Middle frontal gyrus (tissue), 1 donor: Measurements from ENCODE around the gene TYW1B.
A peak's percentile ranks its signal among the peaks of the same experiment; 100 is the strongest.
"Not testable (repeated sequence)": the region's sequence is repeated elsewhere in the genome, so short reads cannot be mapped to it uniquely, and the experiment has no call there.

ENCODE experiments used
- DNase-seq: peaks from one replicate; pipeline ENCODE4 v3.0.0-alpha.2; 2015; ENCODE audit warnings: low spot score; ENCODE audit errors: extremely low spot score

Gene TYW1B, protein sequence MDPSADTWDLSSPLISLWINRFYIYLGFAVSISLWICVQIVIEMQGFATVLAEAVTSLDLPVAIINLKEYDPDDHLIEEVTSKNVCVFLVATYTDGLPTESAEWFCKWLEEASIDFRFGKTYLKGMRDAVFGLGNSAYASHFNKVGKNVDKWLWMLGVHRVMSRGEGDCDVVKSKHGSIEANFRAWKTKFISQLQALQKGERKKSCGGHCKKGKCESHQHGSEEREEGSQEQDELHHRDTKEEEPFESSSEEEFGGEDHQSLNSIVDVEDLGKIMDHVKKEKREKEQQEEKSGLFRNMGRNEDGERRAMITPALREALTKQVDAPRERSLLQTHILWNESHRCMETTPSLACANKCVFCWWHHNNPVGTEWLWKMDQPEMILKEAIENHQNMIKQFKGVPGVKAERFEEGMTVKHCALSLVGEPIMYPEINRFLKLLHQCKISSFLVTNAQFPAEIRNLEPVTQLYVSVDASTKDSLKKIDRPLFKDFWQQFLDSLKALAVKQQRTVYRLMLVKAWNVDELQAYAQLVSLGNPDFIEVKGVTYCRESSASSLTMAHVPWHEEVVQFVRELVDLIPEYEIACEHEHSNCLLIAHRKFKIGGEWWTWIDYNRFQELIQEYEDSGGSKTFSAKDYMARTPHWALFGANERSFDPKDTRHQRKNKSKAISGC

DNA sequence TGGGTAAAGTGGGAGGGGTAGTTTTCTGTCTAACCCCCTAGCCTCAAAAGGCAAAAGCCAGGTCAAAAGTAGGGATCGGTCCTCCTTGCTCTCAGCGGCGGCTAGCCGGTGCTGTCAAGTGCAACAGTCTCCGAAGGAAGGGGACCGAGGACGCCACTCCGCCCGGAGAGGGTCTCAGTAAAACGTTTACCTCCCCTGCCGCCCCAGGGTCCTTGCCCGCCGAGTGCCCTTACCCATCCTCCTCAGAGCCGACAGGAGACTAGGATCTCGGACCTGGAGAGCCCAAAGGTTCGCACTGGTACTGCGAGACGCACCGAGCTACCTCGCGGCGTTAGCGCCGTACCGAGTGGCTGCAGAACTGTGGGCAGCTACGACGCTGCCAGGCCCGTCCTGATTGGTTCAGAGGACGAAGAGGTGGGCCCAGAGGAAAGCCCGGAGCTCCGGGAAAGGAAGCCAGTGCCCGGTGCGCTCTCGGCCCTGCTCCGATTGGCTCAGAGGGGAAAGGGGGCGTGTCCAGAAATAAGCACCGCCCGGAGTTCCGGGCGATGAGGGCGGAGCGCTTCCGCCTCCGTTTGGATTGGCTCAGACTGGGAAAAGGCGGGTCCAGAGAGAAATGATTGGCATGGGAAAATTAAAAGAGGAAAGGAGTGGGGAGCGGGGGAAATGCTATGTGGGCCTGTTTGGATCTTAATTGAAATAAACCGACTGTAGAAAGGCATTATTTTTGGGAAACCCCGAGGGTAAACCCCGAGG is at the start of gene TYW1B:
TSS of gene TYW1B (minus strand) at position 362 of the 753 bp plus-strand sequence. CDS start at position 237, 125 bp downstream.
- DNase-seq = peak; percentile 95

DNA sequence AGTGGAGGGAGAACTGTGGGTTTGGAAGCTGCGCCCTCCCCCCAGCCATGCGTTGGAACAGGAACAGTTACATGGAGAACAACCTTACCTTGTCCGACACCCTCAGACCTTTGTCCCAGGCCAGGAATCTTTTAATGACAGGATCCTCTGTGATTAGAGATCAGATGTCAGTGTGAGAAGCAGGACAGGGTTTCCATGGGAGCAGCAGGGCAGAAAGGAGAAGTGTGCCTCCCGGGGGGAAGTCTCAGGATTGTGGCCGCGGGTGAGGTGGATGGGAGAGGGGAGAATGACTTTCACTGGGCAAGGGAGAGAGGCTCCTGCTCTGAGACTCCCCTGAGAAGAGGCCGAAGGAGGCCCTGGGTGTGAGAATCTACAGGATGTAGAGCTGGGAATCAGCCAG is 39.6 kb upstream of the TYW1B start:
- DNase-seq = not testable (repeated sequence)

- not testable (repeated sequence) for DNase-seq
These were observed 30.9 kb upstream of the TYW1B start for GRCh38 chr7:72858846-72859400.

DNA sequence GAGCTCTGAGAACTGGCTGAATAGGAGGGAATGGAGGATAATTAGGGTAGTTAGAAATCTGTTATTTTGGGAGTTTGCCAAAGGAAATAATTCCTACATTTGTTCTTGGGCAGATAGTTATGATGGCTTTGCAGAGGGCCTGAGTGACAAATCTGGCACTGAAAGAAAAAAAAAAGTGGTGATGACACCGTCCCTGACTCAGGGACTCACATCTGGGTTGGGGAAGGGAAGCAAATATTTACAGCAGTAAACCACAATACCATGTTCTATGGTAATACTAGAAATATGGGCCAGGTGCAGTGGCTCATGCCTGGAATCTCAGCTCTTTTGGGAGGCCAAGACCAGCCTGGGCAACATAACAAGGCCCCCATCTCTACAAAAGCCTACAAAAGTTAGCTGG is 29.9 kb upstream of the TYW1B start:
- not testable (repeated sequence) for DNase-seq

DNA sequence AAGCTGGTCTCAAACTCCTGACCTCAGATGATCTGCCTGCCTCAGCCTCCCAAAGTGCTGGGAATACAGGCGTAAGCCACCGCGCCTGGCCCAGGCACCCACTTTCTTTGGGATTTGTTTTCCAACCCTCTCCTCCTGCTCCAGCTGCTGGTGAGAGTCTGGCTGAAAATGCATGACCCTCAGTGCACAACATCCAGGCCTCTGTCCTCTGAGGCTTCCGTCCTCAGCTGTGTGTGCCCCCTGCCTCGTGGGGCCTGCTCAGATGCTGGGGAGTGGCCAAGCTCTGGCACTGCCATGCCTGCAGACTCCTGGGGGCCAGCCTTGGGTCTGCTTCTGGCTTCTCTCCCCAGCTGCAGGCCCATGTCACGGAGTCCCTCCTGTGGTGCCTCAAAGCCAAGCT is 27.3 kb upstream of the TYW1B start:
- DNase-seq = not testable (repeated sequence)

DNA sequence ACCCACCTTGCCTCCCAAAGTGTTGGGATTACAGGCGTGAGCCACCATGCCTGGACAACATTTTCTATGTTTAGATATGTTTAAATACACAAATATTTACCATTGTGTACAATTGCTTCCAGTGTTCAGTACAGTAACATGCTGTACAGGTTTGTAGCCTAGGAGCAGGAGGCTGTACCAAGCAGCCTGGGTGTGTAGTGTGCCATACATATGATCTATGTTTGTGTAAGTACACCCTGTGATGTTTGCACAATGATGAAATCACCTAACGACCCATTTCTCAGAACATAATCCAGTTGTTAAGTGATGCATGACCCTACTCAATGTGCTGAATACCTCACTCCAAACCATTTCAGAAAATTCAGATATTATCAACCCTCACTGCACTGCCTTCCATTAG is 24.9 kb upstream of the TYW1B start:
- not testable (repeated sequence) for DNase-seq

- DNase-seq = not testable (repeated sequence)
These were observed 22.7 kb upstream of the TYW1B start for GRCh38 chr7:72850746-72851145.

DNA sequence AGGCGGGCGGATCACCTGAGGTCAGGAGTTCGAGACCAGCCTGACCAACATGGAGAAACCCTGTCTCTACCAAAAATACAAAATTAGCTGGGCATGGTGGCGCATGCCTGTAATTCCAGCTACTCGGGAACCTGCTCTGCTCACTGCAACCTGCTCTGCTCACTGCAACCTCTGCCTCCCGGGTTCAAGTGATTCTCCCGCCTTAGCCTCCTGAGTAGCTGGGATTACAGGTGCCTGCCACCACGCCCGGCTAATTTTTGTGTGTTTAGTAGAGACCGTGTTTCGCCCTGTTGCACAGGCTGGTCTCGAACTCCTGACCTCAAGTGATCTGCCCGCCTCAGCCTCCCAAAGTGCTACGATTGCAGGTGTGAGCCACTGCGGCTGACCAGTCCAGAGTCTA is 16.1 kb upstream of the TYW1B start:
- not testable (repeated sequence) for DNase-seq

- DNase-seq = not testable (repeated sequence)
These were observed 15.2 kb upstream of the TYW1B start for GRCh38 chr7:72843166-72843565.

DNA sequence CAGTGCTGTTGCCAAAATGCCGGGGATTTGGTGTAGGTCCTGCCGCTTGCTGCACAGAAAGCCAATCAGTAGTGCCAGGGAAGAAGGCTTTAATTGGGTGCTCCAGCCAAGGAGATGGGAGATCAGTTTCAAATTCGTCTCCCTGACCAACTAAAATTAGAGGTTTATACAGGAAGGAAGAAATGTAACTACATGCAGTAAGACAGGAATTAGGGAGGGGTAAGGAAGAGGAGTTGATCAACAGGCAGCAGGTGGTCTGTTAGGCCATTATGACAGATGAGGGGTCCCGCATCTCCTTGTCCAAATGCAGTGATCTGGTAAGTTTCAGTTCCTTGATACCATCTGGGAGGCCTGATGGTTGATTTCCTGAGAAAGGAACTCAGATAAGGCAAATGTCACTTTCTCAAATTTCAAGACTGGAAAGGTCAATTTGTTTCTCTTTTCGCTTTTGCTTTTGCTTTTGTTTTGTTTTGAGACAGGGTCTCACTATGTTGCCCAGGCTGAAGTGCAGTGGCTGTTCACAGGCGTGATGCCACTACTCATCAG is 13.0 kb upstream of the TYW1B start:
- DNase-seq = not testable (repeated sequence)

GRCh38 chr7:72838315-72838714 is 10.3 kb upstream of the TYW1B start:
- not testable (repeated sequence) for DNase-seq

DNA sequence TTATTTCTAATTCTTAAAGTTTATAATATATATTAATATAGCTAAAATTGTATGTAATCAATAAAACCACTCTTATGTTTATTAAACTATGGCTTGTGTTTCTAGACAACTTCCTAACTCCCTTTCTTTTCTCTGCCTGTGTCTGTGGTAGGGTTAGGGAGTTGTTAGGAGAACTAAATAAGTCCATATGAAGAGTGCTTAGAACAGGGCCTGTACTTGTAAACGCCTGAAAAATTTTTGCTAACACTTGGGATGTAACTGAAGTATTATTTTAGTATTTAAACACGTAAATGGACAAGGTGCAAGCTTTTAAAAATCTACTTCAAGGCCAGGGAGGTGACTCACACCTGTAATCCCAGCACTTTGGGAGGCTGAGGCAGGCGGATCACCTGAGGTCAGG is 9.3 kb upstream of the TYW1B start:
- not testable (repeated sequence) for DNase-seq

GRCh38 chr7:72830567-72830966 is 2.6 kb upstream of the TYW1B start:
- DNase-seq = not testable (repeated sequence)

- DNase-seq = peak; percentile 3
These were observed 1.8 kb upstream of the TYW1B start for GRCh38 chr7:72829687-72830354.

GRCh38 chr7:72829291-72829686 is 1.3 kb upstream of the TYW1B start:
- DNase-seq = peak; percentile 95

- DNase-seq = not testable (repeated sequence)
These were observed 4.0 kb downstream of the TYW1B start for GRCh38 chr7:72823765-72824732.

GRCh38 chr7:72822497-72822896 is 5.5 kb downstream of the TYW1B start:
- DNase-seq = not testable (repeated sequence)

DNA sequence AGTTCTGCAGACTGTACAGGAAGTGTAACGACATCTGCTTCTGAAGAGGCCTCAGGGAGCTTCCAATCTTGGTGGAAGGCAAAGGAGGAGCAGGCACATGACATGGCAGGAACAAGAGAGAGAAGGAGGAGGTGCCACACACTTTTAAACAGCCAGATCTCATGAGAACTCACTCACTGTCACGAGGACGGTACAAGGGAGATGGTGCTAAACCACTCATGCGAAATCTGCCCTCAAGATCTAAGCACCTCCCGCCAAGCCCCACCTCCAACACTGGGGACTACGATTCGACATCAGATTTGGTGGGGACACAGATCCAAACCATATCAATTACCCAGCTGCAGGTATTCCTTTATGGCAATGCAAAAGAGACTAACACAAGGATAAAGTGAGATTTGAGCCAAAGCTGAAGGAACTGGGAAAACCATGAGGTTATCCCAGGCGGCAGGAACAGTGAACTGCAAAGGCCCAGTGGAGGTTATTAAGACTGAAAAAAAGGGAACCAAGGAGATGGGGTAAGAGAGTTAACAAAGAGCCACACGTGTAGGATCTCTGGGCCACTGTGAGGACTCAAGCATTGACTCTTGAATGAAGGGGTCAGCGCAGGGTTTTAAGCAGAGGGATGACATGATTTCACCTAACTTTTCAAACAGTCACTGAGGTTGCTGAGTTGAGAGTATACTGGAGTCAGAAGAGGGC is 9.2 kb downstream of the TYW1B start:
- DNase-seq = not testable (repeated sequence)

GRCh38 chr7:72817661-72818060 is 10.3 kb downstream of the TYW1B start:
- DNase-seq = not testable (repeated sequence)
